Measurements from ENCODE around the gene NAV3. TPM values are rescaled to one million over a fixed set of nuclear protein-coding genes. Genes with fewer than 3 reads are reported as not detected.
A peak's percentile ranks its signal among the peaks of the same experiment; 100 is the strongest.

The NAV3 gene
- total and polyA plus RNA-seq, 2 of the 4 experiments (the other 2 are of a cell fraction) = 25.5 to 106 TPM

DNA sequence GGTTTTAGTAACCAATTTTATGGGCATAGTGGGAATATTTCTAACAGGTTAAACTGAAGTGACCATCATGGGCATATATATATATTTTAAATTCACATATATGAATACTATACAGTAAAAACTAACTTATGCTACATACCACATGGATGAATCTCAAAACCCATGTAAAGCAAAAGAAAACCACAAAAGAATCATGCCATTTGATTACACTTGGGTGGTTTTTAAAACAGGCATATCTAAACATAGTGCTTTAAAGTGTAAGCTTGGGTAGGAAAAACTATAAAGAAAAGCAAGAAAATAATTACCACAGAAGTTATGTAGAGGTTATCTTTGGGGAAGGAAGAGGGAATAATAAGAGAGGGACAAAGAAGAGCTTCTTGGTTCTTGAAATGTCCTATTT is 326.1 kb downstream of the NAV3 start:
- POLR2A ChIA-PET (ENCODE audit: unreplicated experiment) = no interaction called here
- H3K79me1 ChIP-seq (ENCODE audit: low read depth in 1 of 2, low read length in 2 of 2) = peaks cover 0 to 4% of the 10 kb centered on the region in 2 experiments; a peak in 2 of 4 replicates
- no peak overlapping the region for H3K9ac ChIP-seq (ENCODE audit: low read depth, low read length)
- H4K20me1 ChIP-seq (ENCODE audit: insufficient read depth, low read length) = no peaks in the 10 kb centered on the region
- no peak overlapping the region for H2BK15ac ChIP-seq (ENCODE audit: low read depth, low read length)
- dilution Hi-C loops (cut with HindIII; ENCODE audit: low sequenced_read_pairs, unreplicated experiment) = no loop called here
- no peaks in the 10 kb centered on the region for H3K27me3 ChIP-seq (ENCODE audit: control insufficient read depth, insufficient read depth, low read length)
- H3K14ac ChIP-seq (replicated peaks; ENCODE audit: low read depth, low read length) = no peak overlapping the region
- TF ChIP-seq BHLHE40 (IDR thresholded peaks at IDR 0.05; ENCODE audit: low read depth, low read length) (no peak), MAZ (IDR thresholded peaks at IDR 0.05; ENCODE audit: borderline replicate concordance, low read depth, low read length) (no peak), MXI1 (IDR thresholded peaks at IDR 0.05; ENCODE audit: borderline replicate concordance, low read depth, low read length) (no peak), RFX5 (IDR thresholded peaks at IDR 0.05; ENCODE audit: low read depth, low read length) (no peak), SMC3 (IDR thresholded peaks at IDR 0.05; ENCODE audit: low read depth, low read length) (no peak), NFE2L2 (IDR thresholded peaks at IDR 0.05; ENCODE audit: low read depth, low read length) (no peak), CHD1 (IDR thresholded peaks at IDR 0.05; ENCODE audit: low read depth, low read length) (no peak), POLR2A (IDR thresholded peaks at IDR 0.05; ENCODE audit: low read depth, low read length) (no peak), MAFK (IDR thresholded peaks at IDR 0.05; ENCODE audit: low read depth, low read length) (no peak), CEBPB (IDR thresholded peaks at IDR 0.05; ENCODE audit: low read depth, low read length) (no peak), FOS (IDR thresholded peaks at IDR 0.05; ENCODE audit: low read depth, low read length) (no peak)
- TF ChIP-seq, protein P1, sequence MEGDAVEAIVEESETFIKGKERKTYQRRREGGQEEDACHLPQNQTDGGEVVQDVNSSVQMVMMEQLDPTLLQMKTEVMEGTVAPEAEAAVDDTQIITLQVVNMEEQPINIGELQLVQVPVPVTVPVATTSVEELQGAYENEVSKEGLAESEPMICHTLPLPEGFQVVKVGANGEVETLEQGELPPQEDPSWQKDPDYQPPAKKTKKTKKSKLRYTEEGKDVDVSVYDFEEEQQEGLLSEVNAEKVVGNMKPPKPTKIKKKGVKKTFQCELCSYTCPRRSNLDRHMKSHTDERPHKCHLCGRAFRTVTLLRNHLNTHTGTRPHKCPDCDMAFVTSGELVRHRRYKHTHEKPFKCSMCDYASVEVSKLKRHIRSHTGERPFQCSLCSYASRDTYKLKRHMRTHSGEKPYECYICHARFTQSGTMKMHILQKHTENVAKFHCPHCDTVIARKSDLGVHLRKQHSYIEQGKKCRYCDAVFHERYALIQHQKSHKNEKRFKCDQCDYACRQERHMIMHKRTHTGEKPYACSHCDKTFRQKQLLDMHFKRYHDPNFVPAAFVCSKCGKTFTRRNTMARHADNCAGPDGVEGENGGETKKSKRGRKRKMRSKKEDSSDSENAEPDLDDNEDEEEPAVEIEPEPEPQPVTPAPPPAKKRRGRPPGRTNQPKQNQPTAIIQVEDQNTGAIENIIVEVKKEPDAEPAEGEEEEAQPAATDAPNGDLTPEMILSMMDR (conservative IDR thresholded peaks at IDR 0.05; ENCODE audit: low read depth, low read length) = no peak
- TF ChIP-seq, protein P2, sequence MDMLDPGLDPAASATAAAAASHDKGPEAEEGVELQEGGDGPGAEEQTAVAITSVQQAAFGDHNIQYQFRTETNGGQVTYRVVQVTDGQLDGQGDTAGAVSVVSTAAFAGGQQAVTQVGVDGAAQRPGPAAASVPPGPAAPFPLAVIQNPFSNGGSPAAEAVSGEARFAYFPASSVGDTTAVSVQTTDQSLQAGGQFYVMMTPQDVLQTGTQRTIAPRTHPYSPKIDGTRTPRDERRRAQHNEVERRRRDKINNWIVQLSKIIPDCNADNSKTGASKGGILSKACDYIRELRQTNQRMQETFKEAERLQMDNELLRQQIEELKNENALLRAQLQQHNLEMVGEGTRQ (IDR thresholded peaks at IDR 0.05; ENCODE audit: low read depth, low read length) = no peak
- TF ChIP-seq, protein P3, sequence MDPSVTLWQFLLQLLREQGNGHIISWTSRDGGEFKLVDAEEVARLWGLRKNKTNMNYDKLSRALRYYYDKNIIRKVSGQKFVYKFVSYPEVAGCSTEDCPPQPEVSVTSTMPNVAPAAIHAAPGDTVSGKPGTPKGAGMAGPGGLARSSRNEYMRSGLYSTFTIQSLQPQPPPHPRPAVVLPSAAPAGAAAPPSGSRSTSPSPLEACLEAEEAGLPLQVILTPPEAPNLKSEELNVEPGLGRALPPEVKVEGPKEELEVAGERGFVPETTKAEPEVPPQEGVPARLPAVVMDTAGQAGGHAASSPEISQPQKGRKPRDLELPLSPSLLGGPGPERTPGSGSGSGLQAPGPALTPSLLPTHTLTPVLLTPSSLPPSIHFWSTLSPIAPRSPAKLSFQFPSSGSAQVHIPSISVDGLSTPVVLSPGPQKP (IDR thresholded peaks at IDR 0.05; ENCODE audit: borderline replicate concordance, low read depth, low read length) = no peak
- H3K4ac ChIP-seq (ENCODE audit: low read depth, low read length) = peak overlapping the region; percentile 76; the same call in 1 of the 2 replicates
- H4K91ac ChIP-seq (ENCODE audit: insufficient read depth, low read depth, low read length) = 0 out of 2 replicates have a peak overlapping the region, but pooled peaks have one; percentile 31
- in situ Hi-C loops (cut with MboI; ENCODE audit: low sequenced_read_pairs) = no loop called here
- intact Hi-C loops (cut with micrococcal nuclease) = no loop called here
- peaks cover 4% of the 10 kb centered on the region; the same call in 1 of the 2 replicates for H3K9me1 ChIP-seq (ENCODE audit: insufficient read depth, low read length)
- H3K9me3 ChIP-seq (ENCODE audit: control insufficient read depth, insufficient read depth, low read length) = no peaks in the 10 kb centered on the region
- CTCF ChIA-PET = no interaction called here
- H3K4me2 ChIP-seq (ENCODE audit: low read depth, low read length) = peak overlapping the region; percentile 59; the same call in 1 of the 2 replicates
- peak overlapping the region; percentile 90 for H2BK5ac ChIP-seq (ENCODE audit: low read depth, low read length, poor library complexity, severe bottlenecking)
- no TSS peak for BruUV-seq (replicated peaks)
- no peak overlapping the region for H3K56ac ChIP-seq (ENCODE audit: extremely low read depth, insufficient read depth, low read length)
- no peak overlapping the region for H2AFZ ChIP-seq (replicated peaks; ENCODE audit: low read length, poor library complexity)
- H4K8ac ChIP-seq (ENCODE audit: low read depth in 2 of 2, low read length in 2 of 2) = peak overlapping the region in 1 of 2 experiments; percentile 84; a peak in 1 of 4 replicates
- no peak overlapping the region for H3K4me3 ChIP-seq (ENCODE audit: insufficient read depth, low read depth, low read length)
- ATAC-seq (ENCODE audit: low read depth) = peak; percentile 80
- no peak overlapping the region for H2BK20ac ChIP-seq (ENCODE audit: low read depth, low read length)
- H3K4me1 ChIP-seq (ENCODE audit: control insufficient read depth, insufficient read depth, low read length) = peaks cover 3% of the 10 kb centered on the region; the same call in 1 of the 2 replicates
- H3K36me3 ChIP-seq (ENCODE audit: control insufficient read depth, insufficient read depth, low read length) = peaks cover 2% of the 10 kb centered on the region; the same call in 1 of the 2 replicates
- peak overlapping the region; percentile 98; the same call in 1 of the 2 replicates for H4K5ac ChIP-seq (ENCODE audit: low read depth, low read length)
- no peak overlapping the region for H2AK9ac ChIP-seq (replicated peaks; ENCODE audit: low read depth, low read length, poor library complexity)
- H2BK120ac ChIP-seq (ENCODE audit: low read depth, low read length) = peak overlapping the region; percentile 67; the same call in 1 of the 2 replicates
- H3K23ac ChIP-seq (ENCODE audit: low read depth, low read length) = peak overlapping the region; percentile 41; the same call in 1 of the 2 replicates
- no peak overlapping the region for H3K27ac ChIP-seq (ENCODE audit: insufficient read depth, low read length)
- peak overlapping the region; percentile 89 for H3K18ac ChIP-seq (ENCODE audit: low read depth, low read length)
- peak; percentile 59 for DNase-seq
- H2AK5ac ChIP-seq (ENCODE audit: low read depth, low read length) = no peak overlapping the region

Data from IMR-90 (cell line).